H1 (cell line): Measurements from ENCODE around the gene IL32. TPM values are rescaled to one million over a fixed set of nuclear protein-coding genes. Genes with fewer than 3 reads are reported as not detected.

ENCODE experiments used
- CTCF ChIP-seq, 3 experiments: IDR thresholded peaks; 1 replicate in 2 of 3; 2 replicates in 1 of 3; pipeline versions ENCODE4 v1.5.1 to v1.6.1; 2011; ENCODE audit warnings: low read length in 3 of 3, mild to moderate bottlenecking in 3 of 3, inconsistent platforms in 2 of 3, low read depth in 1 of 3, moderate library complexity in 1 of 3; ENCODE audit not compliant: insufficient read depth in 1 of 3; ENCODE audit errors: control extremely low read depth in 1 of 3
- HDAC2 ChIP-seq, 2 experiments: fragments of 300-600 bp in 1 of 2; sonication (generic) in 1 of 2; IDR thresholded peaks; 2 replicates each; pipeline ENCODE4 v1.6.1; 2011 to 2012; ENCODE audit warnings: low read depth in 2 of 2, low read length in 2 of 2, mild to moderate bottlenecking in 2 of 2, moderate library complexity in 2 of 2, borderline replicate concordance in 1 of 2, inconsistent platforms in 1 of 2
- NRF1 ChIP-seq: IDR thresholded peaks from 2 replicates; pipeline ENCODE4 v1.6.1; 2011; ENCODE audit warnings: mild to moderate bottlenecking, low read depth, low read length, improper control_type of control experiment
- POLR2AphosphoS5 ChIP-seq: IDR thresholded peaks from 2 replicates; pipeline ENCODE4 v1.6.1; 2011; ENCODE audit warnings: low read depth, low read length
- USF2 ChIP-seq: IDR thresholded peaks from 2 replicates; pipeline ENCODE4 v1.6.1; 2011; ENCODE audit warnings: low read length, improper control_type of control experiment
- polyA plus RNA-seq, 7 experiments: library from polyadenylated mRNA; depleted of rRNA in 3 of 7; stranded (reverse) in 5 of 7; unstranded in 2 of 7; fragments of >200 nt in 5 of 7; fragments of 200-250 nt in 2 of 7; gene quantifications; 1 replicate in 5 of 7; 2 replicates in 1 of 7; 4 replicates in 1 of 7; pipeline versions ENCODE4 v1.2.1 to v1.2.3, GENCODE V29; 2011 to 2013; ENCODE audit warnings: missing spikeins in 2 of 7, mixed read lengths in 2 of 7
- total RNA-seq: library from RNA; stranded (reverse); fragmentation: NEBNext Ultra II Directional; extraction: Animal tissue kit (Norgen Biotek cat#: 25700); gene quantifications from 2 replicates; pipeline ENCODE4 v1.2.1, GENCODE V29; 2021

The IL32 gene
- total and polyA plus RNA-seq, 2 of the 8 experiments (the other 6 are each of a cell fraction or from before 2014, with no cell fraction given), result 2.7 to 5.0 TPM

- no peak for TF ChIP-seq USF2
- no peak for TF ChIP-seq NRF1
- no peak for TF ChIP-seq POLR2AphosphoS5
- no peak for TF ChIP-seq CTCF (IDR thresholded peaks at IDR 0.05; ENCODE audit: control extremely low read depth in 1 of 3, insufficient read depth in 1 of 3, low read depth in 1 of 3, low read length in 3 of 3)
- no peak for TF ChIP-seq HDAC2 (IDR thresholded peaks at IDR 0.05; ENCODE audit: borderline replicate concordance in 1 of 2, low read depth in 2 of 2, low read length in 2 of 2)
These were observed 30.0 kb upstream of the IL32 start (continued) for GRCh38 chr16:3035289-3035971.
